Mucosa of gallbladder (tissue), 1 donor: ENCODE measurements around the gene UNC80. TPM values are rescaled to one million over a fixed set of nuclear protein-coding genes. Genes with fewer than 3 reads are reported as not detected.

Experiments used
- DNase-seq: peaks from one replicate; pipeline ENCODE4 v3.0.0-alpha.2; 2020; ENCODE audit warnings: low spot score
- total RNA-seq: library from RNA; stranded (reverse); gene quantifications from one replicate; pipeline ENCODE4 v1.2.1, GENCODE V29; 2021
- donor health status: DM: no; HTN: no; CAD: no.

UNC80 gene
- total RNA-seq, 1 donor from 2014 or later = 14.5 TPM

DNA sequence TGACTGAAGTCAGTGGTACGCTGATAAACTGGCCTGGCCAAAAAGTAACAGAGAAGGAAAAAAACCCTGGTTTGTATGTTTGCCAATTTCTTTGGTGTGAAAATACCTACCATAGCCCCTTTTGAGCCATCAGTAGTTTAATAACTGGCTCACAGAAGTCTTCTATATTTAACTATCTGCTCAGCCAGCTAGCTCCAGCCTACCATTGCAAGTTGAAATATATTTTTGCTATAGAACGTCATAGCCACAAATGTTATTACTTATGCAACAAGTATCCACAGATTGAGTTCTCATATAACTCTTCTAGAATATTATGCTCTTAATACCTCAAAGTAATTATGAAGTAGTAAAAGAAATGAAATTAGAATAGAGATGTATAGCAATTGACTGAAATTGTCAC lies 256.0 kb downstream of the UNC80 start:
- no peak for DNase-seq

DNA sequence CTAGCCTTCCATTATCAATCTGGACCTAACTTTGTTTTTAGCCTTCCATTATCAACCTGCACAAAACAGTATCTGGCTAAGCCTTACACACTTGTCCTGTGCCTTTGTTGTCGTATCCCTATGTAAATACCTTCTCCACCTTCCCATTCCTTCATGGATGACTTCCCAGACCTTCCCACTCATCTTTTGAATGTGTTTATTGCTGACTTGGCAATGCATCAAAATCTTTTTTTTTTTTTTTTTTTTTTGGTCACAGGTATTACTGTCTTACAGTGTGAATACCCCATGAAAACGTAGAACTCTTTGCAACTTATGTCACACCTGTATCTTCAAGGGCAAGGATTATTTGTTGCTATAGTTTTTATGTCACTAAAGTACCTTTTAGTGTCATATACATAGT lies 256.5 kb downstream of the UNC80 start:
- DNase-seq = no peak

DNA sequence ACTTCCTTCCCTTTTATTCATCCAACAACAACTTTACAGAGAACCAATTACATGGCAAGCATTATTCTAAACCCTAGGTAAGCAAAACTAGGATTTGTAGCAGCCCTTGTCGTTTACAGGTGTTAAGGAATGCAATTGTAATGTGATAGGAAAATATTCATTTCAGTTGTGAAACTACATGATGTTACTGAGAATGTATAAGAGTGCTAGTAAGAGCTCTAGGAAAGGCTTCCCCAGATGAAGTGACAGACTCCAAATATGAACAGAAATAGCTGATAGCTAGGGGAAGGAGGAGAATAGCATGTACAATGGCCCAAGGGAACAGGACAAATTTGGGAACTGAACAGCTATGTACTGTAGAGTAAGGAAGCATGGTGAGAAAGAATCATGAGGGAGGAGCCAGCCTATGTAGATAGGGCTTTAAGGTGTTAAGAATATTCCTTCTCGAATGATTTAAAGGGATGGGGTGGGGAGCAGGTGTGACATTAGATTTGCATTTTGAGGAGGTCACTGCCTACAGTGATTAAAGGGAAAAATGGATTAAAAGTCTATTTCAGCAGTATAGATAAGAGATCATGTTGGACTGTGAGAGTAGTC lies 262.6 kb downstream of the UNC80 start:
- DNase-seq = no peak

DNA sequence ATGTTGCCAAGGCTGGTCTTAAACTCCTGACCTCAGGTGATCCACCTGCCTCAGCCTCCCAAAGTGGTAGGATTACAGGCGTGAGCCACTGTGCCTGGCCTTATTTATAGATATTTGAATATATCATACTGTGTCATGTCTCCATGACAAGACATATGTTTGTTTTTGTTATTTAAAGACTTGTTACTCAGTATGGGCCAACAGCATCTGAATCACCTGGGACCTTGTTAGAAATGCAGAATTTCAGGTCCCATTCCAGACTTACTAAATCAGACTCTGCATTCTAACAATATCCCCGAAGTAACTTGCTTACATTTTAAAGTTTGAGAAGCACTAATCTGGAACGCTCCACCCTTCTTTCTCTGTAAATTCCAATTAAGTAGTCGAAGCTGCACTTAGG lies 264.0 kb downstream of the UNC80 start:
- no peak for DNase-seq

DNA sequence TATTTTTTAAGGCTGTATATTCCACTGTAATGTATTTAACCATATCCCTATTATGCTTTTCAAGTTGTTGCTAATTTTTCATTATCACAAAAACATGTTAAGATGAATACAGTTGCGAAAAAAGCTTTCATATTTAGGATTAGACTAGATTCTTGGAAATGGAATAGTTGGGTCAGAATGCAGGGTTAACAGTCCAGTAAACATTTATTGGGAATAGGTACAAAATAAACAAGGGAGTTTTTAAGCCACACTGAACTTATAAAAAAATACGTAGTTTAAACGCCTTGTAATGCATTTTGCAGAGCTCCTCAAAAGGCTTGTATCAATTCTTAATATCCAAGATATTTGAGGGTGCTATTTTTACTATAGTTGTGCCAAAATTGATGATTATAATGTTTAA lies 266.4 kb downstream of the UNC80 start:
- no peak for DNase-seq

DNA sequence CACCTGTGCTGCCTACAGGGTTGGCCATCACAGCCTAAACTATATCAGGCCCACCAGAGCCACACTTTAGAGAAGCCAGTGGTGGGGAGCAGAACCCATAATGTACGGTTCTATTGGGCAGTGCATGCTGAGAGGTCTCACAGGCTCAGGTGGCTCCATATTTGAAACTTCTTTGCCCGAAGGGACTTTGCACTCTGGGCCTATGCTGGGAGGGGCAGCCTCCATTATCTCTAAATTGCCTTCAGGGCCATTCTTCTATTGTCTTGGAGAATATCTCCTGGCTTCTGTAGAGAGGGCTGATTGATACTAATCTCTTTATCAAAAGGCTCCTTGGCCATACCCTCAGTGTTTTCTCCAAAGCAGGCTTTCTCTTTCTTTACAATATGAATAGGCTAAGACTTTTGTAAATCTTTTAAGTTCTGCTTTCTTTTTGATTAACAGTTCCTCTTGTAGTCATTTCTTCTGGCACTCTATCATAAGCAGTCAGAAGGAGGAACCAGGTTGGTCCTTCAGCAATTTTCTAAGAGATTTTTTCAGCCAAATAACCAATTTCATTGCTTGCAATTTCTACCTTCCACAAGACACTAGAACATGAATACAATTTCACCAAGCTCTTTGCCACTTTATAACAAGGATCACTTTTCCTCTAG lies 275.3 kb downstream of the UNC80 start:
- DNase-seq = no peak

Other genes with a start within 250 kb of the UNC80 start
- 53.1 TPM for gene RPE, start 230.8 kb downstream of the UNC80 start, total RNA-seq